Cardiac muscle cell (in vitro differentiated cells and primary cell): Measurements from ENCODE around the gene NRXN2. TPM values are rescaled to one million over a fixed set of nuclear protein-coding genes. Genes with fewer than 3 reads are reported as not detected.

Source experiments
- DNase-seq, 2 donors: peaks; one replicate each; pipeline versions ENCODE4 v3.0.0 to v3.0.0-alpha.2; 2010 to 2017; ENCODE audit warnings: low read depth in 1 of 2, low spot score in 1 of 2
- H3K27ac ChIP-seq: fragments of 200-600 bp; sonication (generic); 2 replicates; pipeline ENCODE4 v1.5.1; 2016
- H3K27me3 ChIP-seq: fragments of 200-600 bp; sonication (generic); 2 replicates; pipeline ENCODE4 v1.6.0; 2016; ENCODE audit warnings: control low read depth
- H3K36me3 ChIP-seq: fragments of 200-600 bp; sonication (generic); 2 replicates; pipeline ENCODE4 v1.5.1; 2016; ENCODE audit warnings: control low read depth
- H3K4me1 ChIP-seq: fragments of 200-600 bp; sonication (generic); 2 replicates; pipeline ENCODE4 v1.8.1; 2017; ENCODE audit warnings: low read depth, mild to moderate bottlenecking, mixed run types
- H3K4me3 ChIP-seq: fragments of 200-600 bp; sonication (generic); 2 replicates; pipeline ENCODE4 v1.5.1; 2016; ENCODE audit warnings: mild to moderate bottlenecking
- H3K9me3 ChIP-seq: fragments of 200-600 bp; sonication (generic); 2 replicates; pipeline ENCODE4 v1.5.1; 2017; ENCODE audit warnings: low read depth, mild to moderate bottlenecking, control low read depth
- polyA plus RNA-seq: library from polyadenylated mRNA; unstranded; fragments of >200 nt; fragmentation: Nextera tagmentation; extraction: Ambion mirVana; gene quantifications from 2 replicates; pipeline ENCODE4 v1.2.1, GENCODE V29; 2016
- total RNA-seq: library from RNA; depleted of rRNA; stranded (reverse); fragments of >200 nt; gene quantifications from 2 replicates; pipeline ENCODE4 v1.2.3, GENCODE V29; 2016
- TF ChIP-seq, protein P1 (sequence below): IDR thresholded peaks from 2 replicates; pipeline ENCODE4 v1.5.1; 2012; ENCODE audit warnings: low read depth, mild to moderate bottlenecking, low read length

Gene NRXN2
- total and polyA plus RNA-seq, 2 experiments from 2014 or later, result 1.2 to 1.3 TPM

GRCh38 chr11:64717268-64717578, 5.8 kb downstream of the NRXN2 start:
- Histone ChIP-seq H3K27ac (no peak overlapping the region), H3K4me3 (no peak overlapping the region), H3K9me3 (no peaks in the 10 kb centered on the region), H3K36me3 (no peaks in the 10 kb centered on the region), H3K4me1 (no peaks in the 10 kb centered on the region), H3K27me3 (peaks cover 99% of the 10 kb centered on the region)
- TF ChIP-seq, protein P1, sequence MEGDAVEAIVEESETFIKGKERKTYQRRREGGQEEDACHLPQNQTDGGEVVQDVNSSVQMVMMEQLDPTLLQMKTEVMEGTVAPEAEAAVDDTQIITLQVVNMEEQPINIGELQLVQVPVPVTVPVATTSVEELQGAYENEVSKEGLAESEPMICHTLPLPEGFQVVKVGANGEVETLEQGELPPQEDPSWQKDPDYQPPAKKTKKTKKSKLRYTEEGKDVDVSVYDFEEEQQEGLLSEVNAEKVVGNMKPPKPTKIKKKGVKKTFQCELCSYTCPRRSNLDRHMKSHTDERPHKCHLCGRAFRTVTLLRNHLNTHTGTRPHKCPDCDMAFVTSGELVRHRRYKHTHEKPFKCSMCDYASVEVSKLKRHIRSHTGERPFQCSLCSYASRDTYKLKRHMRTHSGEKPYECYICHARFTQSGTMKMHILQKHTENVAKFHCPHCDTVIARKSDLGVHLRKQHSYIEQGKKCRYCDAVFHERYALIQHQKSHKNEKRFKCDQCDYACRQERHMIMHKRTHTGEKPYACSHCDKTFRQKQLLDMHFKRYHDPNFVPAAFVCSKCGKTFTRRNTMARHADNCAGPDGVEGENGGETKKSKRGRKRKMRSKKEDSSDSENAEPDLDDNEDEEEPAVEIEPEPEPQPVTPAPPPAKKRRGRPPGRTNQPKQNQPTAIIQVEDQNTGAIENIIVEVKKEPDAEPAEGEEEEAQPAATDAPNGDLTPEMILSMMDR, result no peak
- DNase-seq, result no peak

GRCh38 chr11:64716473-64717267, 6.3 kb downstream of the NRXN2 start:
- no peaks in the 10 kb centered on the region for H3K4me1 ChIP-seq
- peaks cover 99% of the 10 kb centered on the region for H3K27me3 ChIP-seq

GRCh38 chr11:64715756-64716472, 7.1 kb downstream of the NRXN2 start:
- Histone ChIP-seq H3K4me3 (no peak overlapping the region), H3K4me1 (peaks cover 2% of the 10 kb centered on the region), H3K27me3 (peaks cover 99% of the 10 kb centered on the region), H3K9me3 (no peaks in the 10 kb centered on the region), H3K36me3 (no peaks in the 10 kb centered on the region), H3K27ac (no peak overlapping the region)
- no peak for DNase-seq
- TF ChIP-seq, protein P1, result no peak

More at GRCh38 chr11:64716473-64717267, 6.3 kb downstream of the NRXN2 start:
- Histone ChIP-seq H3K4me3 (no peak overlapping the region), H3K27ac (no peak overlapping the region), H3K36me3 (no peaks in the 10 kb centered on the region), H3K9me3 (no peaks in the 10 kb centered on the region)
- no peak for DNase-seq
- TF ChIP-seq, protein P1, result no peak

- TF ChIP-seq, protein P1, result no peak
- Histone ChIP-seq H3K36me3 (no peaks in the 10 kb centered on the region), H3K9me3 (no peaks in the 10 kb centered on the region), H3K4me3 (no peak overlapping the region), H3K27me3 (peaks cover 99% of the 10 kb centered on the region), H3K4me1 (peaks cover 3% of the 10 kb centered on the region), H3K27ac (no peak overlapping the region)
- no peak for DNase-seq
Observed at GRCh38 chr11:64715110-64715509, 7.9 kb downstream of the NRXN2 start.

- Histone ChIP-seq H3K27me3 (peaks cover 97% of the 10 kb centered on the region), H3K9me3 (no peaks in the 10 kb centered on the region), H3K27ac (no peak overlapping the region), H3K36me3 (no peaks in the 10 kb centered on the region), H3K4me1 (peaks cover 3% of the 10 kb centered on the region), H3K4me3 (no peak overlapping the region)
- no peak for DNase-seq
- TF ChIP-seq, protein P1, result no peak
Observed at GRCh38 chr11:64714666-64715065, 8.3 kb downstream of the NRXN2 start.
